HG02763 (cell line): ENCODE results near the gene VOPP1.

Source experiments
- ATAC-seq: cut with Tn5 transposase; IDR thresholded peaks from one replicate; pipeline ENCODE4 v1.9.1; 2021; ENCODE audit warnings: mild to moderate bottlenecking, moderate library complexity; ENCODE audit not compliant: unreplicated experiment

VOPP1 gene

GRCh38 chr7:55440040-55440690, 132.1 kb downstream of the VOPP1 start:
- ATAC-seq = no peak

DNA sequence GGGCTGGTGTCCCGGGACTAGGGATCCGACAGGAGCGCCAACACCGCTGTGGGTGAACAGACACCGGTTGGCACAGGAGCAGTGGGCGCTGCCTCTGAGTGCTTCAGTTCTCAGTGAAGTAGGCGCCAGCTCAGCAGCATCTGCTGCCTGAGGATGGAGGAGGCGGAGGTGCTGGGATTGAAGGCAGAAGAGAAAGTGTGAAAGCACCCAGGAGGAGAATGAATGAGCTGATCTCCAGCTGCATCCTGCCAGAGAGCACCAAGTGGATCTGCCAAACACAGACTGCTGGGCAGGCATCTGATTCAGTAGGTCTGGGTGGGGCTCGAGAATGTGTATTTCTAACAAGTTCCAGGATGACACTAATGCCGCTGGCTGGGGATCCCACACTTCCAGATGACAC, 132.7 kb downstream of the VOPP1 start:
- ATAC-seq = no peak

DNA sequence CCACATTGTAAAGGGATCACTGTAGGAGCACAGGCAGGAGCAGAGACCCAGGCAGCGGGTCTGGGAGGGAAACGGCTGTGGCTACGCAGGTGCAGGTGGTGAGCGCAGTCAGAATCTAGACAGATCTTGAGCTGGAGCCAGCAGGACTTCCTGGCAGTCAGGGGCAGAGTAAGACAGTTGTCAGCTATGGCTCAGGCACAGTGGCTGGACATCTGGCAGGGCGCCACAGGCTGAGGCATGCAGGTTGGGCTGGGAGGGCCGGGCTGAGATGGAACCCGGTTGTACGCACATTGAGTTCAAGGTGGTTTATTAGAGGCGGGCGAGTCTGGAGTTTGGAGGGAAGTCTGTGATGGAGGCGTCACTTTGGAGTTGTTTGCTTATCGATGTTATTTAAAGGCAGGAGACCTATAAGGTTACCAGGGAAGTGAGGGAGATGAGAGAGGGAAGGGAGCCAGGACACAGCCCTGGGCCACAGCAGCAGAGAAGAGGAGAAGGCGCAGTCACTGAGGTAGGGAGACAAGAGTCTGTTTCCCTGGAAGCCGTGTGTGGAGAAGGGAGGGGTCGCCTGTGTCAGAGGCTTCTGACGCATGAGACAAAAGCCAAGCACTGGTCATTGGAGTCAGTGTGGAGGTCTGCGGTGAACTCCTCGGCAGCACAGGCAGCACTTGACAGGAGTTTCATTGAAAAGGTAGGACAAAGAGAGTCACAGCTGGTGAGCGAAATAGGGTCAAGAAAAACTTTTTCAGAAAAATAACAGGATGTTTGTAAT, 133.4 kb downstream of the VOPP1 start:
- no peak for ATAC-seq

- no peak for ATAC-seq
Measured at GRCh38 chr7:55438085-55438756, 134.1 kb downstream of the VOPP1 start.

DNA sequence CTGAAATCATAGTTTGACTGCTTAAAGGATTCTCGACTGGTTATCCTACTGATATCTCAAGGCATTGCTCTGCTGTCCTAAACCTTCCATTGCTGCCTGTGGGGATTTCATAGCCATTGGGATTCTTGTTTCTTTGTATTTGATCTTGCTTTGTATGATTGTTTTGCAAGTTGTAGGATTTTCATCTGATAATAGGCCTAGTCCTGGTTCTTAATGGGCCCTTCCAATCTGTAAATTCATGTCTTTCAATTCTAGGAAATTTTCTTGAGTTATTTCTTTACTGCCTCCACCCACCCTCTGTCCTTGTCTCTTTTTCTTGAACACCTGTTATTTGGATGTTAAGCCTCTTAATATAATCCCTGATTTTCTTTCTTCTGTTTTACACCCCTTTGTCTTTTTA, 134.9 kb downstream of the VOPP1 start:
- ATAC-seq = no peak

GRCh38 chr7:55436457-55436856, 135.8 kb downstream of the VOPP1 start:
- no peak for ATAC-seq

- no peak for ATAC-seq
Measured at GRCh38 chr7:55435466-55435865, 136.8 kb downstream of the VOPP1 start.

DNA sequence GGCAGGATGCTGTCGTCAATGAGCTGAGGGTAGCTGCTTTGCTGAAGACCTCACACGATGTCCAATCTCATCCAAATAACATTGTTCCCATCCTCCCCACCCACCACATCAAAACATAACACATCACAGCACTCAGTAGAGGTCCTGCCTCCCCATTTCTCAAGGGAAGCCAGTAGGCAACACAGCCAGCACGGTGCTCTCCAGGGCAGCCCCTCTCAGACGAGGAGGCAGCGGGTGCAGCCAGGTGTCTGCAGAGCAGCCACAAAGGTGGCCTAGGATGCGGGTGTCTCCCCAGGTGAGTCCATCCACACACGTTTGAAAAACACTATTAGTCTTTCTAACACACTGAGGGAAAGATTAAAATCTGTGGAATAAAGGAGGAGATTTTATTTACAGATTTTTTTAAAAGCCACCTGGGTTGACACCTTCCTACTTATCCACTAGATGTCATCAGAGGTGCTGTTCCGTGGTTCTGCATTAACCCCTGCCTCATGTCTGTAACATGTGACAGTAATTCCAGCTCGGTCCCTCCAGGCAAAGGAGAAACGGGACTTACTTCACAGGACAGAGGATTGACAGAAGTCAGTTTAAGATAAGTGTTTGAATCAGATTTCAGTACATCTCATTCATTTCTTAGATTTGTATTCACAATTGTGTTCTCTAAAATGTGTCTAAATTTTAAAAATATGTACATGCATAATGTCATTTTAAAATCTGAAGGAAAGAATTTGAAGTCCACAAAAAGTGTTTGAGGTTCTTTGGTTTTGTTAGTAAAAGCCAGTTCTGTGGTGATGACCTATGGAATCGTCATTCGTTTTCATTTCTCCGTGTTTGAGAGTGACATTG, 139.1 kb downstream of the VOPP1 start:
- ATAC-seq = no peak

DNA sequence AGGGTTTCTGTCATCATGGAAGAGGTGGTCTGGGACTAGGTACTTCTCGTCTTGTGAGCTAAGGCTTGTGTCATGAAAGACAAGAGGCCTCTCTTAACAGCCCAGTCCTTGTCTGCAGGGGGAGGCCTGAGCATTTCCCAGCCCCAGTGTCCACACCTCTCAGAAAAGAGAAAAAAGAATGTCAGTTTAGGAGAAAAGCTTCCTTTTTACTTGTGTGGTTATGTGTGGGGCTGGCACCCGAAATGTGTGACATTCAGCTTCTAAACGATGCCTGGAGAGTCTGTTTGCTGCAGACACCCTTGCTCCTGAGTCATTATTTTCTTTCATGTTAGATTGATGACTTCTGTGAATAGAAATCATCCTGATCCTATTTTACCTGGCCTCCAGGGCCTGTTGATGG, 139.8 kb downstream of the VOPP1 start:
- no peak for ATAC-seq

DNA sequence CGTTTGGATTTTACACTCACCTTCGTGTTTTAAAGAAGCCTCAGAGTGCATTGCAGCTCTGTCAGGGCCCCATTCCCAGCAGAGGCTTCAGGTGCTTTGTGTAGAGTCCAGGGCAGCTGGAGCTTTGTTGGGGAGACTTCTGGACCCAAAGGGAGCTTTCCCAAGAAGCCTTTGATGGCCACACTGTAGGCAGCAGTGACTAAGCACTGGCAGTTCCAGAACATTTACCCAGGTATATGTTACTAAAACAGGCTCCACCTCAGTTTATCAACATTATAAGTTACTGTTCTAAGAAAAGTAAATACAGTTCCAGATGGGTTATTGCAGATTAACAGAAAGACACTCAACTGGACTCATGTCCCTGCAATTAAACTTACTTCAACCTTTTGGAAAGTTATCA, 140.4 kb downstream of the VOPP1 start:
- ATAC-seq = no peak

DNA sequence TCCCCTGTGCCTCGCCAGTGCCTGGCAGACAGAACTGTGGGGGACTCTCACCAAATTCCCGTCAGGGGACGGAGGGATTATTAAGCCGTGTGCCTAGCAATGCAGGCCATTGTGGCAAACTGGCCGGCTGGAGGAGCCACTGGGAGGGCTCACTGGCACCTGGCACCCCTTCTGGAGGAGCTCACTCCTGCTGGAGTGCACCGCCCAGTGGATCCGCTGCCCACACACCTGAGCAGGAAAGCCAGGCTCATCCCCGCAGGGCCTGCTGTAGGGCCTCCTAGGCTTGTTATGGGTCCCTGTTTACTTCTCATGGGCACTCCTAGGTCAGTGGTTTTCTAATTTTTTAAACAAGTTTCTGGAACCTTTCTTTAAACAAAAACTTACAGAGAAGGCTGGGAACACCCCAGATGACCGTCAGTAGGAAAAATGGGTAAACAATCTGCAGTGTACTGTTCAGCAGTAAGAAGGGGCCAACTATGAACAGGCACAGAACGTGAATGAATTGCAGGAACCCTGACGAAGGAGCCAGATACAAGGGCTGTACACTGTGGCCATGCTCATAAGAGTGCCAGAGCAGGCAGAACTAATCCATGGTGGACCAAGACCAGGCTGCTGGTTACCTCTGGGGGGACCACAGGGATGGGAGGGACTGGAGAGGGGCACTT, 142.3 kb downstream of the VOPP1 start:
- ATAC-seq = no peak

GRCh38 chr7:55427800-55428199, 144.5 kb downstream of the VOPP1 start:
- ATAC-seq = no peak

DNA sequence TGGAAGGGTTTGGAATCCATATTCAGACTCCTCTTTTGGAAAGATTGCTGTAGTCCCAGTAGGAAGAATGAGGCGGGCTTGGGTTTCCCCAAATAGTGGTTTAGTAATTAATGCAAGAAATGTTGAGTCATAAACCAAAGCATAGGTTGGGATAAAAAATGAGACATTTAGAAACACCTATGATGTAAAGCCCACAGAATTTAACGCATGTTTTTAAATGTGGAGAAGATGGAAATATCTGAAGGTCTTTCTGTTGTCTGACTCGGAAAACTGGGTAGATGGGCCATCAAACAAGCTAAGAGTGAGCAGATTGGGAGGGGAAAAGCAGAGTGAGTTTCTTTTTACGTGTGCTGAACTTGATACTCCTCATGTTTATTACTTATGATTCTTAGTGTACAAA, 145.0 kb downstream of the VOPP1 start:
- ATAC-seq = no peak

DNA sequence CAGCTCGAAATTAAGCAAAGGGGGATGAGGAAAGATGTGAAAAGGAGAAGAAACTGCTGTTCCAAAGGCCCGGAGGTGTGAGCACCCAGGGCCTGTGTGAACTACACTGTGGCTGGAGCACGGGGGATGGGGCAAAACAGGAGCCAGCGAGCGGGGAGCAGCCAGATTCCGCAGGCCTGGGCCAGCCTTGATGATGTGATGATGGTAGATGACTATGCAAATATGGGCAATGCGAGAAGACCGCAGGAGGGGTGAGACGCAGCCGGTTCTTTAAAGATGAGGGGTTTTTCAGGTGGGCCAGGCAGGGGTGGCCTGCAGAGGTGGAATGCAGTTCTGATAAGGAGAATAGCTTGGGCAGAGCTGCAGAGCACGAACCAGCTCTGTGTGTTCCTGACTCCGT, 145.6 kb downstream of the VOPP1 start:
- no peak for ATAC-seq

- ATAC-seq = no peak
Measured at GRCh38 chr7:55425141-55425752, 147.1 kb downstream of the VOPP1 start.

DNA sequence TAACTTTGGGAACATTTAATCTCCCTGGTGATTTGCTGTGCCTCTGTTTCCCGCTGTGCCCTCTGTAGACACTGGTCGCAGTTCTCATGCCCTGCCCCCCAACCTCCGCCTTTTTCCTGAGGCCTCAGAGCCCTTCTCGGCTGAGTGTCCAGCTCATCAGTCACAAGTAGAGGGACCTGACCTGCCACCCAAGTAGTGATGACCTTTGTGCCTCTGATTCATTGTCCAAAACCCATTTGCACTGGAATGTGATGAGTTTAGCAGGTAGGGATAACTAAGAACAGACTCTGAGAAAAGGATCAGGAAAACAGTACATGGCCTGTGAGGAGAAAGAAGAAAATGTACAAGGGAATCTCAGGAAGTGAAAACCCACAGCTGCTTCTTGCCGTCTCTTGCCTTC, 148.4 kb downstream of the VOPP1 start:
- no peak for ATAC-seq

GRCh38 chr7:55423277-55423711, 149.0 kb downstream of the VOPP1 start:
- no peak for ATAC-seq
